Heart left ventricle (tissue), 16 donors: Measurements from ENCODE around the gene FLVCR1. TPM values are rescaled to one million over a fixed set of nuclear protein-coding genes. Genes with fewer than 3 reads are reported as not detected.
"Not testable (repeated sequence)": the region's sequence is repeated elsewhere in the genome, so short reads cannot be mapped to it uniquely, and the experiment has no call there.

ENCODE experiments used
- ATAC-seq, 4 donors: fragments of 200-7000 bp; cut with Tn5 transposase; one replicate each; pipeline ENCODE4 v1.9.1; 2020 to 2022; ENCODE audit warnings: moderate library complexity in 4 of 4, mild to moderate bottlenecking in 3 of 4, moderate number of reproducible peaks in 1 of 4
- DNase-seq, 5 donors: peaks; one replicate each; pipeline ENCODE4 v3.0.0-alpha.2; 2020
- H3K27ac ChIP-seq, 12 donors: fragments of 200-600 bp; sonication (generic) in 4 of 12; one replicate each; pipeline versions ENCODE4 v1.5.0 to v1.8.0; 2016 to 2022; ENCODE audit warnings: mild to moderate bottlenecking in 2 of 12
- H3K27me3 ChIP-seq, 9 donors: fragments of 200-600 bp; sonication (generic) in 2 of 9; one replicate each; pipeline versions ENCODE4 v1.5.1 to v1.8.0; 2016 to 2022; ENCODE audit warnings: mild to moderate bottlenecking in 3 of 9
- H3K36me3 ChIP-seq, 9 donors: fragments of 200-600 bp; sonication (generic) in 2 of 9; one replicate each; pipeline versions ENCODE4 v1.5.0 to v1.8.0; 2018 to 2022; ENCODE audit warnings: mild to moderate bottlenecking in 2 of 9
- H3K4me1 ChIP-seq, 12 donors: fragments of 200-600 bp; sonication (generic) in 4 of 12; one replicate each; pipeline versions ENCODE4 v1.5.0 to v1.8.0; 2016 to 2022; ENCODE audit warnings: mild to moderate bottlenecking in 3 of 12
- H3K4me3 ChIP-seq, 12 donors: fragments of 200-600 bp; sonication (generic) in 4 of 12; one replicate each; pipeline versions ENCODE4 v1.5.0 to v1.8.0; 2017 to 2022; ENCODE audit warnings: mild to moderate bottlenecking in 9 of 12, moderate library complexity in 4 of 12
- H3K9me3 ChIP-seq, 12 donors: fragments of 200-600 bp; sonication (generic) in 4 of 12; one replicate each; pipeline versions ENCODE4 v1.5.0 to v1.8.0; 2016 to 2022; ENCODE audit warnings: mild to moderate bottlenecking in 1 of 12
- POLR2A ChIP-seq, 2 donors: fragments of 450-650 bp; IDR thresholded peaks; one replicate each; pipeline ENCODE4 v1.6.1; 2017; ENCODE audit warnings: antibody characterized with exemption in 2 of 2, mild to moderate bottlenecking in 2 of 2, moderate library complexity in 2 of 2
- WGBS, 4 donors: extraction: QIAGEN DNeasy Blood & Tissue Kit in 2 of 4; methylation state at CpG; one replicate each; pipeline versions ENCODE4 v1.1.5 to v1.1.7; 2013 to 2018; 5-methylcytosine and 5-hydroxymethylcytosine counted together
- intact Hi-C, 10 donors: fragments of 100-400 bp; cut with DNase I; formaldehyde crosslinking; loops; one replicate each; pipeline versions ENCODE4 v1.11.1 to v1.14.2; 2022
- polyA plus RNA-seq, 2 donors: library from polyadenylated mRNA; stranded (reverse); fragments of 200-250 nt; gene quantifications; one replicate each; pipeline ENCODE4 v1.2.3, GENCODE V29; 2013
- total RNA-seq, 9 donors: library from RNA; depleted of rRNA in 2 of 9; stranded (reverse); fragments of >200 nt in 2 of 9; fragmentation: NEBNext Ultra II Directional in 3 of 9; extraction: Animal tissue kit (Norgen Biotek cat#: 25700) in 3 of 9; gene quantifications; one replicate each; pipeline versions ENCODE4 v1.1.0 to v1.2.4, GENCODE V29; 2016 to 2023
- TF ChIP-seq, protein P1 (sequence below), 12 donors: fragments of 200-600 bp; sonication (generic) in 4 of 12; IDR thresholded peaks; one replicate each; pipeline versions ENCODE4 v1.5.0 to v1.8.0; 2018 to 2022; ENCODE audit warnings: antibody characterized with exemption in 12 of 12, mild to moderate bottlenecking in 5 of 12
- donor health status: ischemic (EF 13 %, LVEDD 7.1; RV severe dilation, severe dysfunction).
- donor health status: healthy with polysubstance abuse.
- donor health status: DM: no; HTN: yes; CAD: no.
- donor health status: DM: no; HTN: no; CAD: no.
- donor health status: ischemic (EF 25% LVEDD 6.9; RV normal size, moderate dysfunction).
- donor health status: ischemic (EF 25% LVEDD 5.7; RV mildly dilated, moderate dysfunction).
- donor health status: healthy.
- donor health status: DM: yes; HTN: yes; CAD: no.
- donor health status: ischemic (EF 35%, LVEDD 5.7; RV mildly dilated, moderate dysfunction).
- donor health status: nonischemic (EF 11% LVEDD 7.7; RV severe dilation, severe dysfunction).
- donor health status: DM: yes; HTN: yes; CAD: no.
- donor health status: PGD.
- donor health status: ischemic (EF 29% LVEDD 5.4; RV normal size, mild dysfunction).
- donor health status: nonischemic (EF 23%, LVEDD 6.1; RV moderate dilation, normal function).

The FLVCR1 gene
- total and polyA plus RNA-seq, 11 donors: 0.44 to 3.0 (median 2.4) TPM

DNA sequence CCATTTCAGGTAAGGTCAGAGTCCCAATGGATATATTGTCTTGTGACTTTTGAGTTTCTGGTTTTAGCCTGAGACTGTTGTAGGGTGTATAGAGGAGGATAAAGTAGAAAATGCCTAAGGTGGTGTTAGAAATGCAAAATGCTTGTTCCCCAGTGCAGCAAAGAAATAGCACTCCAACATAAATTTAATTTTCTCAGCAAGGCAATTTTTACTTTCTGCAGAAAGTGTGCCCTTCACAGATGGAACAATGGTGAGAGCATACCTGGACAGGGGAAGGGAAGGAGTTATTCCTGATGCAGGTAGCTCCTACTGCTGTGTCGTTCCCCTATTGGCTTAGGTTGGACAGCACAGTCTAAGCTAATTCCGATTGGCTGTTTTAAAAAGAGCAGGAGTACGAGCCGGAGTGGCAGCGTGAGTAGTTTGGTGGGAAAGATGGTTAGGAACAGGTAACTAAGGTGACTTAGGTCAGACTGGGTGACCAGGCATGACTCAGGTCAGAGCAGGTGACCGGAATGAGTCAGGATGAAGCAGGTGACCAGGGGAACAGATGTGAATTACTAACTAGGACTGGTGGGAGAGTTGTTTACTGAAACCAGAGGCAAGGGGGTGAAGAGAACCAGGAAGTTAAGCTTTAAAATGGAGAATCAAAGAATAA is 32.1 kb upstream of the FLVCR1 start:
- ATAC-seq: no peak
- no peak for DNase-seq
- Histone ChIP-seq H3K4me1 (no peaks in the 10 kb centered on the region), H3K27me3 (no peaks in the 10 kb centered on the region), H3K27ac (no peak overlapping the region), H3K4me3 (no peak overlapping the region), H3K36me3 (no peaks in the 10 kb centered on the region), H3K9me3 (peaks cover 0 to 20% (median 8%) of the 10 kb centered on the region in 12 donors)
- intact Hi-C loops: no loop called here
- WGBS, 4 donors: 92 to 98% (median 95%) methylated on average over 6 of the region's 6 CpGs
- TF ChIP-seq, protein P1, sequence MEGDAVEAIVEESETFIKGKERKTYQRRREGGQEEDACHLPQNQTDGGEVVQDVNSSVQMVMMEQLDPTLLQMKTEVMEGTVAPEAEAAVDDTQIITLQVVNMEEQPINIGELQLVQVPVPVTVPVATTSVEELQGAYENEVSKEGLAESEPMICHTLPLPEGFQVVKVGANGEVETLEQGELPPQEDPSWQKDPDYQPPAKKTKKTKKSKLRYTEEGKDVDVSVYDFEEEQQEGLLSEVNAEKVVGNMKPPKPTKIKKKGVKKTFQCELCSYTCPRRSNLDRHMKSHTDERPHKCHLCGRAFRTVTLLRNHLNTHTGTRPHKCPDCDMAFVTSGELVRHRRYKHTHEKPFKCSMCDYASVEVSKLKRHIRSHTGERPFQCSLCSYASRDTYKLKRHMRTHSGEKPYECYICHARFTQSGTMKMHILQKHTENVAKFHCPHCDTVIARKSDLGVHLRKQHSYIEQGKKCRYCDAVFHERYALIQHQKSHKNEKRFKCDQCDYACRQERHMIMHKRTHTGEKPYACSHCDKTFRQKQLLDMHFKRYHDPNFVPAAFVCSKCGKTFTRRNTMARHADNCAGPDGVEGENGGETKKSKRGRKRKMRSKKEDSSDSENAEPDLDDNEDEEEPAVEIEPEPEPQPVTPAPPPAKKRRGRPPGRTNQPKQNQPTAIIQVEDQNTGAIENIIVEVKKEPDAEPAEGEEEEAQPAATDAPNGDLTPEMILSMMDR (IDR thresholded peaks at IDR 0.05): no peak
- no peak for TF ChIP-seq POLR2A (IDR thresholded peaks at IDR 0.05)

DNA sequence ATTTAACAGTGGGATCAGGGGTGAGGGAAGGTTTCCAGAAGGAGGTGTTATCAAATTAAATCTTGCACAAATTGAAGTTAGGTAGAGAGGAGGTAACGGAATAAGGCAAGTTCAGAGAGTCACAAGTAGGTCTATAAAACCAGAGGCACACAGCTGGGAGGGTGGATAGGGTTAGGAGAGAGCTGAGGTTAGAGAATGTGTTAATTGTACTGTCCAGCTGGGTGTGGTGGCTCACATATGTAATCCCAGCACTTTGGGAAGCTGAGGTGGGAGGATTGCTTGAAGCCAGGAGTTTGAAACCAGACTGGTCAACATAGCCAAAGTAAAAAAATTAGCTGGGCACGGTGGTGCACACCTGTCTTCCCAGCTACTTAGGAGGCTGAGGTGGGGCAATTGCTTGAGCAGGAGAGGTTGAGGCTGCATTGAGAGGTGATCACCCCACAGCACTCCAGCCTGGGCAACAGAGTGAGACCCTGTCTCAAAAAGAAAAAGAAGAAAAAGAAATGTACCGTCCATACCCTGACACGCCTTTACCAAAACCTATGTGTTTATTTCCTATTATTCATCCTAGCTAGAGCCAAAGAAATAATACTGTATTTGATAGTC is 30.8 kb upstream of the FLVCR1 start:
- no peak for DNase-seq

DNA sequence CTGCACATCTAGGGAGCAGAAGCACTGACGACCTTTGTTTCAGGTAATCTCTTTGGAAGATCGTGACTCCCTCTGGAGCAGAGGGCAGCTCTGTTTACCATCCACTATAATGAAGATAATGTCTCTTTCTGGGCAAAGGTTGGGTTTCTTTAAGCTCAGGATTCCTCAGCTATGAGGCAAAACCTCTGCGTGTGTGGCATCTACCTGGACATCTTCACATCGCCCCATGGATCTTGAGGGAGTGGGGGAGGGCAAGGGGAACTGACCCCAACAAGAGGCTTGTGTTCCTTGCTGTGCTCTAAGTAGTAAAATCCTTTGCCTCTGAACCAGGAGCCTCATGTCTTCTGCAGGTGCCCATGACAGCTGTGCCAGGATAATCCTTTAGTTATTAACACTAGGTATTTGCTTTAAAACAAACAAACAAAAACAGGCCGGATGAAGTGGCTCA is 30.2 kb upstream of the FLVCR1 start:
- Histone ChIP-seq H3K4me3 (no peak overlapping the region), H3K27ac (no peak overlapping the region), H3K27me3 (no peaks in the 10 kb centered on the region), H3K36me3 (no peaks in the 10 kb centered on the region), H3K9me3 (peaks cover 0 to 20% (median 8%) of the 10 kb centered on the region in 12 donors), H3K4me1 (peaks cover 0 to 5% (median 0%) of the 10 kb centered on the region in 12 donors)
- DNase-seq (no peak), ATAC-seq (no peak)
- intact Hi-C loops: no loop called here
- TF ChIP-seq POLR2A (IDR thresholded peaks at IDR 0.05): no peak
- TF ChIP-seq, protein P1 (IDR thresholded peaks at IDR 0.05): no peak
- WGBS, 4 donors: 83 to 87% (median 86%) methylated on average over 5 of the region's 5 CpGs

More for the DNA sequence above, 30.8 kb upstream of the FLVCR1 start:
- no peaks in the 10 kb centered on the region for H3K27me3 ChIP-seq
- peaks cover 0 to 5% (median 0%) of the 10 kb centered on the region in 12 donors for H3K4me1 ChIP-seq
- ATAC-seq: no peak
- no peak for TF ChIP-seq POLR2A (IDR thresholded peaks at IDR 0.05)
- TF ChIP-seq, protein P1 (IDR thresholded peaks at IDR 0.05): no peak
- peaks cover 0 to 20% (median 8%) of the 10 kb centered on the region in 12 donors for H3K9me3 ChIP-seq
- no peak overlapping the region for H3K4me3 ChIP-seq
- WGBS, 4 donors: 92 to 98% (median 95%) methylated on average over 4 of the region's 4 CpGs
- no peak overlapping the region for H3K27ac ChIP-seq
- H3K36me3 ChIP-seq: no peaks in the 10 kb centered on the region
- intact Hi-C loops: no loop called here

DNA sequence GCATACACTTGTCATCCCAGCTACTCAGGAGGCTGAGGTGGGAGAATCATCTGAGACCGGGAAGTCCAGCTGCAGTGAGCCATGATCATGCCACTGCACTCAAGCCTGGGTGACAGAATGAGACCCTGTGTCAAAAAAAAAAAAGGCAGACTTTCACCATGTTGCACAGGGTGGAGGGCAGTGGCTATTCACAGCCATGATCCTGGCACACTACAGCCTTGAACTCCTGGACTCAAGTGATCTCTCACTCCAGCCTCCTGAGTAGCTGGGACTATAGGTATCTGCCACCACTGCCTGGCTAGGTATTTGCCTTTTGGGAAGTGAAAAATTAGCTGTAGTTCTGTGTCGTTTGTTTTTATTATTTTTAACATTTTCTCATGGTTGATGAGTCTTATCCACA is 29.7 kb upstream of the FLVCR1 start:
- DNase-seq (no peak), ATAC-seq (no peak)
- Histone ChIP-seq H3K4me3 (no peak overlapping the region), H3K27me3 (no peaks in the 10 kb centered on the region), H3K27ac (no peak overlapping the region), H3K4me1 (peaks cover 0 to 5% (median 0%) of the 10 kb centered on the region in 12 donors), H3K36me3 (no peaks in the 10 kb centered on the region), H3K9me3 (peaks cover 0 to 20% (median 8%) of the 10 kb centered on the region in 12 donors)
- TF ChIP-seq, protein P1 (IDR thresholded peaks at IDR 0.05): no peak
- no peak for TF ChIP-seq POLR2A (IDR thresholded peaks at IDR 0.05)
- intact Hi-C loops: no loop called here
- WGBS, 4 donors: 83 to 89% (median 88%) methylated on average over 2 of the region's 2 CpGs

DNA sequence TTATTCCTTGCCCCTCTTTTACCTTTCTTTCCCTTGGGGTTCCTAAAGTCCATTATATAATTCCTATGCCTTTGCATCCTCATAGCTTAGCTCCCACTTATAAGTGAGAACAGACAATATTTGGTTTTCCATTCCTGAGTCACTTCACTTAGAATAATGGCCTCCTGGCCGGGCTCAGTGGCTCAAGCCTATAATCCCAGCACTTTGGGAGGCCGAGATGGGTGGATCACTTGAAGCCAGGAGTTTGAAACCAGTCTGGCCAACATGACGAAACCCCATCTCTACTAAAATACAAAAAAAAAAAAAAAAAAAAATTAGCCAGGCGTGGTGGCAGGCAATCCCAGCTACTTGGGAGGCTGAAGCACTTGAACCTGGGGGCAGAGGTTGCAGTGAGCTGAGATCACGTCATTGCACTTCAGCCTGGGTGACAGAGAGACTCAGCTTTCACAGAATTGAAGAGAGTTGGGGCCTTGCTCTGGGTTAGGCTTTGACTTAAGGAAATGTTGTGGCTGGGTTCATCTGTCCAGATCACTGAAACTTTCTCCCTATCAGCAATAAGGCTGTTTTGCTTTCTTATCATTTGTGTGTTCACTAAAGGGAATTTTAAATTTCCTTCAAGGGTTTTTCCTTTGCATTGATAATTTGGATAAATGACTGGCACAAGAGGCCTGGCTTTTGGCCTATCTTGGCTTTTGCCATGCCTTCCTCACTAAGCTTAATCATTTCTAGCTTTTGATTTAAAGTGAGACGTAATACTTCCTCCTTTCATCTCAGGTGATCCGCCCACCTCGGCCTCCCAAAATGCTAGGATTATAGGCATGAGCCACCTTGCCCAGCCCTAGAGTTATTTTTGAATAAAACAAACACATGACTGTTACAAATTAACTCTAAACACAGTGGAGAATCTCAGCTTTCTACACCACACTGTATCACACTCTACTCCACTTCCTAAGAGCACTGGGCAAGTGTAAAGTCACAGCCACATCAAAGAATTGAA is 24.6 kb upstream of the FLVCR1 start:
- ATAC-seq, H3K27me3 ChIP-seq, H3K4me3 ChIP-seq, DNase-seq, H3K36me3 ChIP-seq, intact Hi-C loops, H3K4me1 ChIP-seq, H3K27ac ChIP-seq, H3K9me3 ChIP-seq: not testable (repeated sequence)
- 85 to 89% (median 88%) methylated on average over 8 of the region's 8 CpGs for WGBS, 4 donors
